DMS 273 treated with DMSO at 0.1 percent for 48 hours (cell line): ENCODE results near the gene RASIP1.

Source experiments
- DNase-seq: peaks from one replicate; lab custom pipeline; 2025; lab: John Stamatoyannopoulos, UW

Gene RASIP1

GRCh38 chr19:48755084-48755641, 14.8 kb upstream of the RASIP1 start, which contains the start of gene FGF21:
Gene FGF21 (plus strand): TSS chr19:48755524. CDS start chr19:48756237, 713 bp downstream.
- DNase-seq = no peak

- no peak for DNase-seq
Observed at GRCh38 chr19:48752496-48753365, 12.3 kb upstream of the RASIP1 start, which contains the start of gene FUT1. Gene FUT1 (minus strand): TSS chr19:48752641. CDS start chr19:48751281, 1,360 bp downstream.

- no peak for DNase-seq
Observed at GRCh38 chr19:48751845-48752495, 11.6 kb upstream of the RASIP1 start.

- no peak for DNase-seq
Observed at GRCh38 chr19:48750771-48751504, 10.5 kb upstream of the RASIP1 start.

- DNase-seq = no peak
Observed at GRCh38 chr19:48750351-48750750, 9.9 kb upstream of the RASIP1 start.

GRCh38 chr19:48749571-48750198, 9.3 kb upstream of the RASIP1 start:
- no peak for DNase-seq

GRCh38 chr19:48746738-48747575, 6.5 kb upstream of the RASIP1 start, which contains the start of gene IZUMO1:
Gene IZUMO1 (minus strand): TSS chr19:48746909. CDS start chr19:48745859, 1,050 bp downstream.
- DNase-seq = no peak

GRCh38 chr19:48746110-48746509, 5.7 kb upstream of the RASIP1 start:
- DNase-seq = no peak

- DNase-seq = peak; percentile 43
Observed at GRCh38 chr19:48745208-48745995, 5.0 kb upstream of the RASIP1 start.

- no peak for DNase-seq
Observed at GRCh38 chr19:48742096-48742495, 1.7 kb upstream of the RASIP1 start.

- DNase-seq = no peak
Observed at GRCh38 chr19:48741129-48741999, 954 bp upstream of the RASIP1 start.

- peak; percentile 43 for DNase-seq
Observed at GRCh38 chr19:48739404-48740163, 826 bp downstream of the RASIP1 start.

- DNase-seq = peak; percentile 82
Observed at GRCh38 chr19:48738557-48739403, 1.6 kb downstream of the RASIP1 start.

- DNase-seq = peak; percentile 51
Observed at GRCh38 chr19:48737360-48737998, 2.9 kb downstream of the RASIP1 start.

- no peak for DNase-seq
Observed at GRCh38 chr19:48735031-48735615, 5.3 kb downstream of the RASIP1 start.

GRCh38 chr19:48734625-48735024, 5.8 kb downstream of the RASIP1 start:
- no peak for DNase-seq
